Measurements from ENCODE around the gene HDAC1. TPM values are rescaled to one million over a fixed set of nuclear protein-coding genes. Genes with fewer than 3 reads are reported as not detected.
A peak's percentile ranks its signal among the peaks of the same experiment; 100 is the strongest.

The HDAC1 gene
- total and polyA plus RNA-seq, 2 donors (not counting 1 experiment from before 2014, with no cell fraction given): 100 to 159 TPM

- Histone ChIP-seq H3K36me3 (ENCODE audit: control insufficient read depth, insufficient read depth, low read length) (no peaks in the 10 kb centered on the region), H3K27me3 (ENCODE audit: control insufficient read depth, insufficient read depth, low read length) (no peaks in the 10 kb centered on the region), H3K9ac (ENCODE audit: insufficient read depth, low read length) (no peak overlapping the region), H3K4me3 (replicated peaks in 1 of 4; ENCODE audit: control extremely low read depth in 1 of 4, insufficient read depth in 1 of 4, low read depth in 3 of 4, low read length in 4 of 4) (no peak overlapping the region), H3K4me1 (ENCODE audit: control insufficient read depth, extremely low read depth, insufficient read depth, low read length) (peaks cover 2% of the 10 kb centered on the region), H3K9me3 (ENCODE audit: control insufficient read depth, insufficient read depth, low read depth, low read length) (no peaks in the 10 kb centered on the region), H4K20me1 (ENCODE audit: control insufficient read depth, extremely low read depth, insufficient read depth, low read length) (no peaks in the 10 kb centered on the region), H3K4me2 (ENCODE audit: extremely low read depth, insufficient read depth, low read length) (no peak overlapping the region), H3K79me2 (ENCODE audit: control insufficient read depth, insufficient read depth, low read length) (no peaks in the 10 kb centered on the region), H3K27ac (ENCODE audit: insufficient read depth, low read length) (no peak overlapping the region), H2AFZ (ENCODE audit: low read length) (no peak overlapping the region)
- no peak for DNase-seq (ENCODE audit: low read depth in 2 of 2)
- TF ChIP-seq EZH2 (IDR thresholded peaks at IDR 0.05; ENCODE audit: low read length, missing control alignments): no peak
- TF ChIP-seq CTCF (conservative IDR thresholded peaks at IDR 0.05 in 1 of 2, IDR thresholded peaks at IDR 0.05 in 1 of 2; ENCODE audit: low read depth in 1 of 2, low read length in 2 of 2): no peak
These were observed 28.1 kb upstream of the HDAC1 start for GRCh38 chr1:32263744-32264143.

DNA sequence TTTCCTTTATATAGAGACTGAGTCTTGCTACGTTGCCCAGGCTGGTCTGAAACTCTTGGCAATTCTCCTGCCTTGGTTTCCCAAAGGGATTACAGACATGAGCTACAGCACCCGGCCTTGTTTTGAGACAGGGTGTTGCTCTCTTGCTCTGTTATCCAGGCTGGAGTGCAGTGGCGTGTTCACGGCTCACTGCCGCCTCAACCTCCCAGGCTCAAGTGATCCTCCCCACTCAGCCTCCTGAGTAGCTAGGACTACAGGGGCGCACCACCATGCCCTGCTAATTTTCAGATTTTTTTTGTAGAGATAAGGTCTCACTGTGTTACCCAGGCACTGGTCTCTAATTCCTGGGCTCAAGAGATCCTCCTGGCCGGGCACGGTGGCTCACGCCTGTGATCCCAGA, 26.0 kb upstream of the HDAC1 start:
- Histone ChIP-seq H3K36me3 (ENCODE audit: control insufficient read depth, insufficient read depth, low read length) (no peaks in the 10 kb centered on the region), H3K79me2 (ENCODE audit: control insufficient read depth, insufficient read depth, low read length) (no peaks in the 10 kb centered on the region), H3K9ac (ENCODE audit: insufficient read depth, low read length) (no peak overlapping the region), H3K27me3 (ENCODE audit: control insufficient read depth, insufficient read depth, low read length) (peaks cover 3% of the 10 kb centered on the region), H3K27ac (ENCODE audit: insufficient read depth, low read length) (no peak overlapping the region), H3K4me1 (ENCODE audit: control insufficient read depth, extremely low read depth, insufficient read depth, low read length) (peaks cover 2% of the 10 kb centered on the region), H3K4me3 (replicated peaks in 1 of 4; ENCODE audit: control extremely low read depth in 1 of 4, insufficient read depth in 1 of 4, low read depth in 3 of 4, low read length in 4 of 4) (no peak overlapping the region), H3K9me3 (ENCODE audit: control insufficient read depth, insufficient read depth, low read depth, low read length) (no peaks in the 10 kb centered on the region), H2AFZ (ENCODE audit: low read length) (no peak overlapping the region), H3K4me2 (ENCODE audit: extremely low read depth, insufficient read depth, low read length) (no peak overlapping the region), H4K20me1 (ENCODE audit: control insufficient read depth, extremely low read depth, insufficient read depth, low read length) (no peaks in the 10 kb centered on the region)
- no peak for DNase-seq (ENCODE audit: low read depth in 2 of 2)
- TF ChIP-seq EZH2 (IDR thresholded peaks at IDR 0.05; ENCODE audit: low read length, missing control alignments) (no peak), CTCF (conservative IDR thresholded peaks at IDR 0.05 in 1 of 2, IDR thresholded peaks at IDR 0.05 in 1 of 2; ENCODE audit: low read depth in 1 of 2, low read length in 2 of 2) (no peak)

- DNase-seq (ENCODE audit: low read depth in 2 of 2): peak; percentile 54 to 60
- Histone ChIP-seq H3K27ac (ENCODE audit: insufficient read depth, low read length) (peak overlapping the region; percentile 60), H3K4me3 (replicated peaks in 1 of 4; ENCODE audit: control extremely low read depth in 1 of 4, insufficient read depth in 1 of 4, low read depth in 3 of 4, low read length in 4 of 4) (no peak overlapping the region), H3K4me1 (ENCODE audit: control insufficient read depth, extremely low read depth, insufficient read depth, low read length) (peaks cover 2% of the 10 kb centered on the region), H3K9me3 (ENCODE audit: control insufficient read depth, insufficient read depth, low read depth, low read length) (no peaks in the 10 kb centered on the region), H3K79me2 (ENCODE audit: control insufficient read depth, insufficient read depth, low read length) (no peaks in the 10 kb centered on the region), H4K20me1 (ENCODE audit: control insufficient read depth, extremely low read depth, insufficient read depth, low read length) (no peaks in the 10 kb centered on the region), H3K36me3 (ENCODE audit: control insufficient read depth, insufficient read depth, low read length) (no peaks in the 10 kb centered on the region), H3K4me2 (ENCODE audit: extremely low read depth, insufficient read depth, low read length) (no peak overlapping the region), H2AFZ (ENCODE audit: low read length) (no peak overlapping the region), H3K9ac (ENCODE audit: insufficient read depth, low read length) (no peak overlapping the region), H3K27me3 (ENCODE audit: control insufficient read depth, insufficient read depth, low read length) (peaks cover 3% of the 10 kb centered on the region)
- TF ChIP-seq EZH2 (IDR thresholded peaks at IDR 0.05; ENCODE audit: low read length, missing control alignments): no peak
- no peak for TF ChIP-seq CTCF (conservative IDR thresholded peaks at IDR 0.05 in 1 of 2, IDR thresholded peaks at IDR 0.05 in 1 of 2; ENCODE audit: low read depth in 1 of 2, low read length in 2 of 2)
These were observed 24.8 kb upstream of the HDAC1 start for GRCh38 chr1:32266921-32267591.

Measured in fibroblast of lung (primary cell).